Measurements from ENCODE around the gene TPP2.

The TPP2 gene

DNA sequence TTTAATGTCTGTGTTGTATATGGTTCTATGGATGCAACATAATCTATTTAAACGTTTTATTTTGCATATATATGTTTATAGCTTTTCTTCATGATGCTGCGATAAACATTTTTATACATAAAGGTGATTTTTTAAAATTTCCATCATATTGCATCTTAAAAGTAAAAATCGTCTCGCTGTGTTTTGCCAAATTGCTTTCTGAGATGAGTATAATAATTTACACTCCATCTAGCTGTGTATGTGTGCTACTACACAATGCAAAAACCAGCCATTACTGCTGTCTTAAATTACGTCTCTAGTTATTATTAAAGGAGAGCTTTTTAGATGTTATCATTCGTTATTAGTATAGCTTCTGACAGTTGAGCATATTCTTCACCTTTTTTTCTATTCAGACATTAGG lies 60.8 kb downstream of the TPP2 start:
- DNase-seq (ENCODE audit: low spot score), result no peak

DNA sequence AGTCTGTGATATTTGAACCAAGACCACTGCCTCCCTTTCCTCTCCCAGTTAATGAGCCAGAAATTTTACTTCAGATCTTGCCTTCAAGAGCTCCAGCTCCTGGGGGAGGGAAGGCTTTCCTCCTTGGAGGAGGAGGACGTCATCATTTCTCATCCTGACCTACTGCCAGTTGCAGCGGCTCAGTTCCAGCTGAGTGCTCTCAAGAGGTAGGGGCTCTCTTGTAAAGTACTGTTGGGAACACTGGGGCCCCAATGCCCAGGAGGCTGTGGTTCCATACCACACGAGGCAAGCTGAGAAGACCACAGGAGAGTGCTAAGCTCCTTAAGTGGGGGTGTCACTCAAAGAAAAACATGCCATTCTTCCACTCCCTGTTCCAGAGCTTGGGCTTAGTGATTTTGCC lies 61.9 kb downstream of the TPP2 start:
- DNase-seq (ENCODE audit: low spot score), result no peak

- no peak for DNase-seq (ENCODE audit: low spot score)
Measured at GRCh38 chr13:102659168-102659713, 62.5 kb downstream of the TPP2 start.

DNA sequence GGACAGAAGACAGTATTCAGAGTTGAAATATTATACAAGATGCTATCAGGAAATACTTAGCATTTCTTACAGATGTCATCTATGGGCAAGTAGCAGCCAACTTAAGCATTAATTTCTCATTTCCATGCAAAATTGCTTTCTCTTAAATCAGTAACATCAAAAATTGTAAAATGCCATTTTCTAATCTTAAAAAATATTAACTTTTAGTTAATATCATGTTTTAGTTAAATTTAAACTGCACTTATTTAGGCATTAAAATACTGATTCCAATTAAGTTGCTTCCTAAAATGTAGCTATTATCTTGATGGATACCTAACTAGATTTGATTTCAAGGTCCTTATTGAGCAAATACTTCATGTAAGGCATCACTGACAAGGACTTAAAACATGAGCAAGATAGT lies 70.2 kb downstream of the TPP2 start:
- no peak for DNase-seq (ENCODE audit: low spot score)

- no peak for DNase-seq (ENCODE audit: low spot score)
Measured at GRCh38 chr13:102667911-102668310, 71.1 kb downstream of the TPP2 start.

- no peak for DNase-seq (ENCODE audit: low spot score)
Measured at GRCh38 chr13:102670130-102670529, 73.3 kb downstream of the TPP2 start.

DNA sequence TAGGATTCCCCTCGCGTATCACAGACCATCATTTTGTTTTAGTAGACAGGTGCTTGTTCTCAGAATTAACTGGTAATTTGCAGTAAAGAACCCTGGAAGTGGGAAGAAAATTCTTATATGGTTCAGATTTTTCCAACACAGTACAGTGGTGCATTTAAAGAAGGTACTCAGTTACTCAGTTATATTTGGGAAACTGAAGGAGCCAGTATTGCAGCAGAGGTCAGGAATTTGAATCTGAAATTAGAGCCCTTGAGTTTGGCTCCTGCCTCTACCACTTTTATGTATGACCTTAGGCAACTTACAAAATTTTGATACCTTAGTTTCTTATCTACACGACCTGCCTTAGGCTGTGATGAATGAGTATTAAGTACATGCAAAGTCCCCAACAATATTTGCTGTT lies 78.3 kb downstream of the TPP2 start:
- DNase-seq (ENCODE audit: low spot score), result no peak

- DNase-seq (ENCODE audit: low spot score), result no peak
Measured at GRCh38 chr13:102677122-102677521, 80.3 kb downstream of the TPP2 start.

DNA sequence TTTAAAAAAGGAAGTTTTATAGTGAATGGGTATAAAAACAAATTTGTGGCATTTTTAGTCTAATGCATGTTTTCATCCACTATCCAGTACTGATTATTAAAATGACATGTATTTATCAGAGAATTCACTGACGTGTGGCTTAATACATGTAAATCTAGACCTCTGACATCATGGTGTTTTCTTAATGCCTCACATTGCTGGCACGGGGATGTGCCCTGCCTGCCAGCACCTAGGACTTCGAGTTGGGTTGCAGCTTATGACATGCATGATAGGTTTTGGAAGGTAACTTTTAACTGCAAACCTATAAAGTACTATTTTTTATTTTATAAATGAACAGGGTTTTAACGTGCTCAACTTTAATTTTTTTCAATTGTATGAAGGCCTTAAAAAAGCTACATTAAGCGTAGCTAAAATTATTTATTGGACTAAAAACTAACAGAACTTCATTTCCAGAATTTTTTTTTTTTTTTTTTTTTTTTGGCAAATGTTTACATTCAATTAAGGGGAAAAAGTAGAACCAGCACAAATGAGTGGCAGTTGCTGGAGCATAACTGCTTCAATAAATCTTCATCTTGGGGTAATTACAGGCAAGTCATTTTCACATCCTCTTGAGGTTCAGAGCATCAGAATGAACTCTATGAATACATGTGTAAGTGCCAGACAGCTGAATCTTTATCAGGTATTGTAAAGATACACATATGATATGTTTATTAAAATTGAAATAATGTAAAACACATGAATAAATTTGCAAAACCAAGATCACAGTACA lies 81.7 kb downstream of the TPP2 start:
- DNase-seq (ENCODE audit: low spot score), result no peak

DNA sequence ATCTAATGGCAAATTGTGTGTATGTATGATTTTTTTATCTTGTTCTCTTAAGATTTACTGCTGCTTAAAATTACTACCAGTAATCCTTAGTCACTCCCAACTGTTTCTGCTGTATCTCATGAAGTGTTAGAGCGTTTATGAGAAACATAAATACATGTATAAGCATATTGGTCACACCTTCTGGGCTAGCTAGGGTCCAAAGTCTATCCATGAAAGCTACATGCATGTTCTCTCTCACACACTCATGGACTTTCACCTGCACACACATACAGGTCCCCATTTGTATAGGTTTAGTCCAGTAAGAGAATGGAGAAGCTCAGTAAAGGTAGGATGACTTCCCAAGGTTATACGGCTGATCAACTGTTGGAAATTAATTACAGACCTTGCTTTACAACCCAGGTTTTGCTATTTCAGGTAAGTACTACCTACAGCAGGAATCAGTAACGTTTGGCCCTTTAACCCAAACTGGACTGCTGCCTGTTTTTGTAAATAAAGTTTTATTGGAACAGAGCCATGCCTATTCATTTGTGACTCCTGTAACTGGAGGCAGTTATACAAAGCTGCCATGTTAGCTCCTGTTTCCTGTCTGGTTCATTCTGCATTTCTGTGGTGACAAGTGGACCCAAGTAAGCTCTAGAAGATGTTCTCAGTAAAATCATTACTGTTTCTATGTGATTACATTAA lies 82.8 kb downstream of the TPP2 start:
- no peak for DNase-seq (ENCODE audit: low spot score)

GRCh38 chr13:102680133-102680717 lies 83.4 kb downstream of the TPP2 start:
- no peak for DNase-seq (ENCODE audit: low spot score)

- peak; percentile 41 for DNase-seq (ENCODE audit: low spot score)
Measured at GRCh38 chr13:102680842-102681740, 84.3 kb downstream of the TPP2 start.

DNA sequence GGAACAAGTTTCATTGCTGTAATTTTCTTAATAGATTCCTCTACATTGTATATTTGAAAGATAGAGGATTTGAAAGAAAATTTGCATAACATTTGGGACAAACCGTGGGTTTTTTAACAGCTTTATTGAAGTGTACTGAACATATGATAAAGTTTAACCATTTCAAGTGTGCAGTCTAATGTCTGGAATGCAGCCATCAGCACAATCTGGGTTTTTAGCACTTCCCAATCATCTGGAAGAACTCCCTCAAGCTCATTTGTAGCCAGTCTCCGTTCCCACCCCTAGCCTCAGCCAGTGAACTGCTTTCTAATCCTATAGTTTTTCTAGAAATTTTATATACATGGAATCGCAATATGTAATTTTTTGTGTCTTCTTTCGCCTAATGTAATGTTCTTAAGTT lies 85.4 kb downstream of the TPP2 start:
- no peak for DNase-seq (ENCODE audit: low spot score)

- DNase-seq (ENCODE audit: low spot score), result no peak
Measured at GRCh38 chr13:102682727-102683126, 85.9 kb downstream of the TPP2 start.

GRCh38 chr13:102683637-102684036 lies 86.9 kb downstream of the TPP2 start:
- no peak for DNase-seq (ENCODE audit: low spot score)

DNA sequence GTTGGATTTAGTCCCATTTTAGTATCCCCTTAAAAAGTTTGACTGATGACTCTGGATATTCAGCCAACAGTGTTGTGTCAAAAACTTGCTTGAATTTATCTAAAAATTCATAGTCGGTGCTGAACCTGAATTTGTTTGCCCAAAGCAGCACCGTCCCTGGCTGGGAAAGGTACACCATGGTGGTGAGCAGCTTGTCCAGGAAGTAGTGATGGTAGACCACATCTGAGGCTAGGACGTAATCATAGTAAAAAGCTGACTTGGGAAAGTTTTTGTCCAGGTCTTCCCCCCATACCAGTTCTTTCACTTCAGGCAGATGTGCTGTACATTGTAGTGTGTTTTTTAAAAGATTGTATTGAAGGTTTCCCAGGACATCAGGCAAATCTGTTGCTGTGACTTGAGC lies 89.2 kb downstream of the TPP2 start:
- DNase-seq (ENCODE audit: low spot score), result no peak

DNA sequence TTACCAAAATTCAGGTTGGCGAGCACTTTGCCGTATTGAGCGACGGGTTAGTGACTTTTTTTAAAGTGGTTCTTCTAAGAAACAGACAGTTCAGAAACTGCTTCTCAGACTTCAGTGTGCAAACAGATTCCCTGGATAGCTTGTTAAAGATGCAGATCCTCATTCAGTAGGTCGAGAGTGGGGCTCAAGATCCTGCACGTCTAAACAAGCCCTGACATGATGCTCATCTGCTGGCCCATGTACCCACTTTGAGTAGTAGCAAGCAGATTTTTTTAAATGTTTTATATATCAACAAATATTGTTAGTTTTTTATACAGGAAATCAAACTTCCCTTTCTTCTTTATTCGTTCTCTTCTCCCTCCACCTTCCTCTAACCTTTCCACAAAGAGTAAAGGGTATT lies 90.7 kb downstream of the TPP2 start:
- no peak for DNase-seq (ENCODE audit: low spot score)

DNA sequence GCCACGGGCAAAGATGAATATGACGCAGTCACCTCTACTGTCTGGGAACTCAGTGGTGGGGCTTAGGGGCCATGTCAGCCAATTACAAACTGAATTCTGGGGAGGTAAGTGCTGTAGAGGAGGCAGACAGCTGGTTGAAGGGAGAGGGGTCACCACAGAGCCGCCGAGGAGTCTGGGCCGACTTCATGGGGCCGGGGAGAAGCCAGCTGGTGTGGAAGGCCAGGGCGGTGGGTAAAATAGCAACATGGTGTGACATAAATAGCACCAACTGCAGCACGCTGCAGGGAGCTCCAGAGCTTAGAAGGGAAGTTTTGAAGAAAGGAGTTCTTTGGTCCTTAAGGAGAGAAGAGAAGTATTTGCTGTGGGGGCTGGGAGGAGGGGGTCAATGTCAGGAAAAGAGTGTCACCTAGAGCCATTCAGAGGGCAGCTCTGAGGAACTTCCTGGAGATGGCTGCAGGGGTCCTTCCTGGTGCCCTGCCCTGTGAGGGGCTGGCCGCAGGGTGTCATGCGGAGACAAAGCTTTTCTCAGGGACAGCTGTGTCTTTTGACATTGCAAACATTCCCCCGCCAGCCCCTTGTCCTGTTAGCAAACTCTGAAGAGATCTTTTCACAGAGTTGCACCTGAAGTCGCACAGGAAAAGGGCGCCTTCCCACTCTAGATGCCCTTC lies 91.7 kb downstream of the TPP2 start:
- no peak for DNase-seq (ENCODE audit: low spot score)

- DNase-seq (ENCODE audit: low spot score), result no peak
Measured at GRCh38 chr13:102690883-102691282, 94.1 kb downstream of the TPP2 start.

DNA sequence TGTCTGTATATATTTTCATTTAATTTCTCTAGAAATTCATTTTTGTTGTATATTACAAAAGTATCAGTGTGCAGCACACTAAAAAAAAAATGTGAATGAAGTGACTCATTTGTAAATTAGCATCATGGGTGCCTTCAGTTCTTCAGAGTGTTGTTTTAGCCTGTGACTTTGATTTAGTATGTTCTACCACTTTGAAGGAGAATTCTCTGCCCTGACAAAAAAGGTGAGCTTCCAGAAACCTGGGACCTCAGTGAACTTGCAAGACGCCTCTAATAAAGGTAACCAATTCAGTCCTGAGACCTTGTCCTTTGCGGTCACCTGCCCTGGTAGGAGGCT lies 95.7 kb downstream of the TPP2 start:
- DNase-seq (ENCODE audit: low spot score), result no peak

DNA sequence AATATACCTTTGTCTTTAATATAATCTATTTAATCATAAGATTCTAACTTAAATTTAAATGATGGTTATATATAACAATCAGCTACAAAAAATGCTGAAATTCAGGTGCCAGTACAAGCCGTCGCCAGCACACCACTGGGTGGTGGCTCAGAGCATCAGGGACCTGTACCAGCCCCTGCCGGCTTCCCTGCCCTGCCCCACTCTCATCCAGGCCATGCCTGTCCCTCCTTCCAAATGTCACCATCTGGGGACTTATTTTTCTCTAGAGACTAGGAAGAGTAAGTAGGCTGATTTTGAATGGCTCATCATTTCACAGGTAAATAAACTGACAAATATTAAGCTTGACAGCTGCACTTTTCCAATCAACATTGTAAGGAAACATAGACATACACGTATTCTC lies 96.5 kb downstream of the TPP2 start:
- no peak for DNase-seq (ENCODE audit: low spot score)

DNA sequence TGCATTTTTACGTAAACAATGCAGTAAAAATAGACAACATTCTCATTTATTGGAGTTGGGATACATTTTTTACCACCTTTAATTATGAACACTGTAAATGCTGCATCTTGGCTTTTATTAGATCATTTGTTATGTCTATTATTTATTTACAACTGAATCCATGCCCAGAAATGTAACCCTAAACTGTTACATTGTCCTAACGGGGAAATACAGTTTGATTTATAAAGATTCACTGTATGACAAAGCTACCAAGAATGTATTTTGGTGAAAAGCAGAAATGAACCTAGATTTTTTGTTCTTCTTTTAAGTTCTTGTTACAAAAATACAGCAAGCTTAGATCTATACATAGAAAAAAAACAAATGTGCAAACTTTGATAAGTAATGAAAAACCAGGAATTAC lies 97.0 kb downstream of the TPP2 start:
- DNase-seq (ENCODE audit: low spot score), result peak; percentile 19
